ENCODE measurements around the gene PCDHGA7. TPM values are rescaled to one million over a fixed set of nuclear protein-coding genes. Genes with fewer than 3 reads are reported as not detected.

Gene PCDHGA7
- total and polyA plus RNA-seq, 2 donors (not counting 3 experiments of a cell fraction or from before 2014, with no cell fraction given) = 0.84 to 1.8 TPM

- POLR2A ChIA-PET = no interaction called here
These were observed 26.9 kb upstream of the PCDHGA7 start for GRCh38 chr5:141355641-141356040.

GRCh38 chr5:141356133-141356532 lies 26.4 kb upstream of the PCDHGA7 start:
- no peaks in the 10 kb centered on the region for H3K36me3 ChIP-seq (ENCODE audit: control insufficient read depth in 2 of 2, extremely low read depth in 1 of 2, insufficient read depth in 2 of 2, low read length in 2 of 2)
- H3K27me3 ChIP-seq (ENCODE audit: control insufficient read depth in 2 of 2, insufficient read depth in 2 of 2, low read length in 2 of 2) = peaks cover 28 to 58% of the 10 kb centered on the region in 2 experiments
- no peak overlapping the region for H3K27ac ChIP-seq (ENCODE audit: insufficient read depth, low read depth, low read length)
- H3K4me2 ChIP-seq (ENCODE audit: insufficient read depth, low read length) = no peak overlapping the region
- no peak for TF ChIP-seq GATA2 (IDR thresholded peaks at IDR 0.05; ENCODE audit: insufficient read depth, insufficient read length, low read depth, low read length)
- no peak for TF ChIP-seq POLR2AphosphoS5 (IDR thresholded peaks at IDR 0.05; ENCODE audit: insufficient read depth, low read depth, low read length)
- no peak for TF ChIP-seq FOS (IDR thresholded peaks at IDR 0.05; ENCODE audit: borderline replicate concordance, insufficient read depth, low read length)
- TF ChIP-seq EZH2 (IDR thresholded peaks at IDR 0.05; ENCODE audit: borderline replicate concordance, low read depth, low read length, severe bottlenecking) = no peak
- no peak for TF ChIP-seq JUN (IDR thresholded peaks at IDR 0.05; ENCODE audit: borderline replicate concordance, insufficient read depth, insufficient read length, low read depth)
- no peak for TF ChIP-seq MYC (IDR thresholded peaks at IDR 0.05; ENCODE audit: low read depth, low read length)
- TF ChIP-seq MAX (IDR thresholded peaks at IDR 0.05; ENCODE audit: insufficient read depth, insufficient read length) = no peak
- TF ChIP-seq POLR2A (IDR thresholded peaks at IDR 0.05; ENCODE audit: low read depth, low read length) = no peak
- TF ChIP-seq CTCF (IDR thresholded peaks at IDR 0.05; ENCODE audit: extremely low read depth in 1 of 2, insufficient read depth in 1 of 2, low read depth in 1 of 2, low read length in 2 of 2) = no peak
- no peak overlapping the region for H2AFZ ChIP-seq (ENCODE audit: low read depth, low read length)
- no peak overlapping the region for H3K4me3 ChIP-seq (replicated peaks in 1 of 3; ENCODE audit: insufficient read depth in 1 of 3, low read depth in 1 of 3, low read length in 3 of 3)
- FAIRE-seq (no peak), DNase-seq (ENCODE audit: low read depth, low spot score) (no peak)
- dilution Hi-C loops (cut with MboI; ENCODE audit: extremely low pct_ligation_motif_present, low sequenced_read_pairs) = no loop called here
- no peaks in the 10 kb centered on the region for H3K4me1 ChIP-seq (ENCODE audit: control insufficient read depth, extremely low read depth, insufficient read depth, low read length)
- H3K9me1 ChIP-seq (replicated peaks; ENCODE audit: control insufficient read depth, extremely low read depth, insufficient read depth, low read length) = no peaks in the 10 kb centered on the region
- H3K79me2 ChIP-seq (ENCODE audit: control insufficient read depth, insufficient read depth, low read length) = no peaks in the 10 kb centered on the region
- ChIA-PET POLR2A (no interaction called here), CTCF (interaction anchor here (0.9 to 3.0 kb wide), 12 partner anchors 8 to 207 kb away, joined by 3 to 25 read pairs (median 6); partner anchors contain the start of genes PCDHGA11, PCDHGA12, PCDHGA2 and PCDHGA3)
- H3K9me3 ChIP-seq (replicated peaks; ENCODE audit: control insufficient read depth, insufficient read depth, low read length) = no peaks in the 10 kb centered on the region
- no peaks in the 10 kb centered on the region for H4K20me1 ChIP-seq (replicated peaks; ENCODE audit: control insufficient read depth, extremely low read depth, insufficient read depth, low read length)
- no peak overlapping the region for H3K9ac ChIP-seq (replicated peaks; ENCODE audit: extremely low read depth, insufficient read depth, low read length)
- no TSS peak for BruUV-seq (replicated peaks)
- intact Hi-C loops (cut with micrococcal nuclease) = no loop called here

More at GRCh38 chr5:141355641-141356040, 26.9 kb upstream of the PCDHGA7 start:
- no peak overlapping the region for H3K4me2 ChIP-seq (ENCODE audit: insufficient read depth, low read length)
- no peaks in the 10 kb centered on the region for H3K4me1 ChIP-seq (ENCODE audit: control insufficient read depth, extremely low read depth, insufficient read depth, low read length)
- no peaks in the 10 kb centered on the region for H3K79me2 ChIP-seq (ENCODE audit: control insufficient read depth, insufficient read depth, low read length)
- H3K9me1 ChIP-seq (replicated peaks; ENCODE audit: control insufficient read depth, extremely low read depth, insufficient read depth, low read length) = no peaks in the 10 kb centered on the region
- no TSS peak for BruUV-seq (replicated peaks)
- dilution Hi-C loops (cut with MboI; ENCODE audit: extremely low pct_ligation_motif_present, low sequenced_read_pairs) = no loop called here
- H3K9me3 ChIP-seq (replicated peaks; ENCODE audit: control insufficient read depth, insufficient read depth, low read length) = no peaks in the 10 kb centered on the region
- no peak for DNase-seq (ENCODE audit: low read depth, low spot score)
- intact Hi-C loops (cut with micrococcal nuclease) = no loop called here
- no peaks in the 10 kb centered on the region for H3K36me3 ChIP-seq (ENCODE audit: control insufficient read depth in 2 of 2, extremely low read depth in 1 of 2, insufficient read depth in 2 of 2, low read length in 2 of 2)
- H3K27me3 ChIP-seq (ENCODE audit: control insufficient read depth in 2 of 2, insufficient read depth in 2 of 2, low read length in 2 of 2) = peaks cover 30 to 58% of the 10 kb centered on the region in 2 experiments
- H3K27ac ChIP-seq (ENCODE audit: insufficient read depth, low read depth, low read length) = no peak overlapping the region
- H4K20me1 ChIP-seq (replicated peaks; ENCODE audit: control insufficient read depth, extremely low read depth, insufficient read depth, low read length) = no peaks in the 10 kb centered on the region
- no peak for TF ChIP-seq MYC (IDR thresholded peaks at IDR 0.05; ENCODE audit: low read depth, low read length)
- TF ChIP-seq JUN (IDR thresholded peaks at IDR 0.05; ENCODE audit: borderline replicate concordance, insufficient read depth, insufficient read length, low read depth) = no peak
- no peak for TF ChIP-seq GATA2 (IDR thresholded peaks at IDR 0.05; ENCODE audit: insufficient read depth, insufficient read length, low read depth, low read length)
- TF ChIP-seq MAX (IDR thresholded peaks at IDR 0.05; ENCODE audit: insufficient read depth, insufficient read length) = no peak
- no peak for FAIRE-seq
- H3K4me3 ChIP-seq (replicated peaks in 1 of 3; ENCODE audit: insufficient read depth in 1 of 3, low read depth in 1 of 3, low read length in 3 of 3) = no peak overlapping the region
- no peak overlapping the region for H3K9ac ChIP-seq (replicated peaks; ENCODE audit: extremely low read depth, insufficient read depth, low read length)
- CTCF ChIA-PET = interaction anchor here (0.9 to 3.0 kb wide), 17 partner anchors 9 to 208 kb away, joined by 3 to 25 read pairs (median 5); partner anchors contain the start of genes PCDHGA11, PCDHGA12, PCDHGA2 and PCDHGA3
- no peak overlapping the region for H2AFZ ChIP-seq (ENCODE audit: low read depth, low read length)
